ENCODE data around the gene GSG1L.

GSG1L gene

DNA sequence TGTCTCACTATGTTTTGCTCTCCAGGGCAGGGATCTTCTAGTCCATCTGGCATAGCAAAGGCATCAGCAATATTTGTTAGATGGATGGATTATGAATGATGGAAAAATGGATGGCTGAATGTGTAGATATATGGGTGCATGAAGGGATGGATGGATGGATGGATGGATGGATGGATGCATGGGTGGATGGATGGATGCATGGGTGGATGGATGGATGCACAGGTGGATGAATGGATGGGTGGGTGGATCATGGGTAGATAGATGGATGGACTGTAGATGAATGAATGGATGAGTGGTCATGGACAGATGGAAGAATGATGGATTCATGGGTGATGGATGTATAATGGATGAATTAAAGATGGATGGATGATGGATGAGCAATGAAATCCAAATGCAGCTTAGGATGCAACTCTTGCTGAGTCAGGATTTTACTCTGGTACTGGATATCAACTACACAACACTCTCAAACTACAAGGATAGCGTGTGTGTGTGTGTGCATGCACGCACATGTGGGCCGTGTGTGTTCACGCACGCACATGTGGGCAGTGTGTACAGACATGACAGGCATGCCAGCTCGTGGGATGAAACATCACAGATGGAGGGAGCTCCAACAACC lies 34.0 kb downstream of the GSG1L start:
- DNase-seq (ENCODE audit: extremely low read depth in 1 of 2, low read depth in 1 of 2), result no peak

- no peak for DNase-seq (ENCODE audit: extremely low read depth in 1 of 2, low read depth in 1 of 2)
These were observed 36.5 kb downstream of the GSG1L start for GRCh38 chr16:28027055-28027454.

- no peak for DNase-seq (ENCODE audit: extremely low read depth in 1 of 2, low read depth in 1 of 2)
These were observed 37.9 kb downstream of the GSG1L start for GRCh38 chr16:28025631-28026030.

DNA sequence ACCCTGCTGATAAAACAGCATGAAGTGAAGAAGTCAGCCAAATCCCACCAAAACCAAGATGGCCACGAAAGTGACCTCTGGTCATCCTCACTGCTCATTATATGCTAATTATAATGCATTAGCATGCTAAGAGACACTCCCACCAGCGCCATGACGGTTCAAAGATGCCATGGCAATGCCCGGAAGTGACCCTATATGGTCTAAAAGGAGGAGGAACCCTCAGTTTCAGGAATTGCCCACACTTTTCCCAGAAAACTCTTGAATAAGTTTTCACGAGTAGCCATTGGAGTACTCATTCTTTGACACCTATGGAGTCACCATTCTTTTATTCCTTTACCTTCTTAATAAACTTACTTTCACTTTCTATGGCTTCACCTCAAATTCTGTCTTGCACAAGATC lies 44.3 kb downstream of the GSG1L start:
- no peak for DNase-seq (ENCODE audit: extremely low read depth in 1 of 2, low read depth in 1 of 2)

- DNase-seq (ENCODE audit: extremely low read depth in 1 of 2, low read depth in 1 of 2), result no peak
These were observed 48.7 kb downstream of the GSG1L start for GRCh38 chr16:28014851-28015250.

DNA sequence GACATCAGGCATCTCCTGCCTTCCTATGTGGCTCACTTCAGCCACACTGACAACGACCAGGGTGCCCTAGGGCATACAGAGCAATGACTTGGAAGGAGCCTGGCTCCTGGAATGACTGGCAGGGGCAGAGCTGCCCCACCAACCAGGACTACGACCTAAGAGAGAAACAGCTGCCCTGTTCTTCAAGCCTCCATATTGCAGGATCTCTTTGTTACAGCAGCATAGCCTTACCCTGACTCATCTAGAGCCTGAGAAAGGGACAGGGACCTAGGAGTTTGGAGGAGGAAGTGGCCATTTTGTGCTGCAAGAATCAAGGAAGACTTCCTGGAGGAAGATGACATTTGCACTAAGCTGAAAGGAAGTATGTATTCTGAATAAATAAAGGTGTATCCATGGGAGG lies 49.6 kb downstream of the GSG1L start:
- DNase-seq (ENCODE audit: extremely low read depth in 1 of 2, low read depth in 1 of 2), result no peak

- DNase-seq (ENCODE audit: extremely low read depth in 1 of 2, low read depth in 1 of 2), result no peak
These were observed 50.1 kb downstream of the GSG1L start for GRCh38 chr16:28013392-28013791.

DNA sequence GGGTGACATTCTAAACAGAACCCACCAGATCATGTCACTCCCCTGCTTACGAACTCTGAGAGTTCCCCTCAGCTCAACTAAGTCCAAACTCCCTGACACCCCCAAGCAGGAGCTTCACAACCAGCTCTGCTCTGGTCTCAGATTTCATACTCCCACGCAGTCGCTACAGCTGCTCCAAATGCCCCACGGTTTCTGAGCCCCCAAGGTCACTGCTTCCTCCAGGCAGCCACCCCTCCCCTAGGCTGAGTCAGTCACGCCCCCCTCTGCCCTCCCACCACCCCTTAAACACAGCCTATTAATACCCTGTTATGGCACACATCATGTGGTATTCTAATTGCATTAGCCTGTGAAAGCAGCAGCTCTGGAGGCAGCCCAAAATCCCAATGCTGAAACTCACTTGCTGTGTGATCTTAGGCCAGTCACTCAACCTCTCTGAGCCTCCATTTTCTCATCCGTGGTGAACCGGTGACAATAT lies 51.5 kb downstream of the GSG1L start:
- DNase-seq (ENCODE audit: extremely low read depth in 1 of 2, low read depth in 1 of 2), result no peak

- no peak for DNase-seq (ENCODE audit: extremely low read depth in 1 of 2, low read depth in 1 of 2)
These were observed 52.3 kb downstream of the GSG1L start for GRCh38 chr16:28011223-28011622.

- no peak for DNase-seq (ENCODE audit: extremely low read depth in 1 of 2, low read depth in 1 of 2)
These were observed 52.8 kb downstream of the GSG1L start for GRCh38 chr16:28010671-28011070.

GRCh38 chr16:28009586-28010373 lies 53.7 kb downstream of the GSG1L start:
- no peak for DNase-seq (ENCODE audit: extremely low read depth in 1 of 2, low read depth in 1 of 2)

DNA sequence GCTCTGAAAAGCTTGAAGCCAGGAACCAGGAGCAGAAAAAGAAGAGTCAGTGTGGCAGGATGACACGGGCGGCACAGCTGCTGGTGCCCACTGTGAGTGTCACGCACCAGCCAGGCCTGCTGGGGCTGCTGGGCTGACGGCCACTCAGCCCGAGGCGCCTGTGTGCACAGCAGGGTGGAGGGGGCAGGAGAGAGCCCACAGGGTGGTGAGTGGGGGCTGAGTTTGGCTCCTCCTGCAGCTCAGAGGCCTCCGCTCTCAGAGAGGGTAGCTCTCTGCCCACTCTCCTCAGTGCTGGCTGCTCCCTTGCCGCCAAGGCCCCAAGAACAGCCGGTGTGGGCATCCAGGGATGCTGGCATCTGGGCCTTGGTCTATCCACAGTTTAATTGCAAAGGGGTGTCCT lies 59.6 kb downstream of the GSG1L start:
- no peak for DNase-seq (ENCODE audit: extremely low read depth in 1 of 2, low read depth in 1 of 2)

GRCh38 chr16:28003021-28003865 lies 60.3 kb downstream of the GSG1L start:
- no peak for DNase-seq (ENCODE audit: extremely low read depth in 1 of 2, low read depth in 1 of 2)

DNA sequence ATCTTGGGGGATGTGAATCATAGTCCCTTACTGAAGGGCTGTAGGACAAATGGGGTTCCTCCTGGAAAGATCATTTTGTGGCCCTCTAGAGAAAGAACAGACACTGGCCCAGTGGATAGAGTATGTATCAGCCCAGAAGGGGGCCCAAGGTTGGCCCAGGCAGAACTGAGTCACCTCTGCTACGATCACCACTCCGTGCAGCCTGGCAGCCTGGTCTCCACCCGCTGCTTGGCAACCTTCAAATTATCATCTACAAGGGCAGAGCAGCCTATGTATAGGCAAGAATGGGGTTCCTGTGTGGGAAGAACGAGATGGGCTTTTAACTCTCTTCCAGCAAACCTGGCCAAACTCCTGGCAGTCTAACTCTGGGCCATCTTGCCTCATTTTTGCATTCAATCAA lies 61.9 kb downstream of the GSG1L start:
- no peak for DNase-seq (ENCODE audit: extremely low read depth in 1 of 2, low read depth in 1 of 2)

DNA sequence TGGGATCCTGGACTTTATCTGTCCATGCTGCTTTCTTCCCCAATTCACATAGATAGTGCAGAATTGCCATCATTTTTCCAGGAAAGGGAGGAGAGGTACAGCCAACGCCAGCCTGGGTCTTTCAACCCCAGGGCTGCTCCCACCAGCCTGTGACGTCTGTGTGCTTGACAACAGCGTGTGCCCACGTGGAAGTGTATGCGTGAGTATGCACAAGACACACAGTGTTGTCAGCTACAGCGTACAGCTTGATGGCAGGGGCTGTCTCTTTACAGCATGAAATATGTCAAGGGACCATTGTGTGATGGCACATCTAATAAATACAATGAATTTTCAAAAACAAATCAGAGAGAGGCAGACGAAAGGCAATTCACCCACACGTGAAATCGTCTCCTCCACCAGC lies 62.3 kb downstream of the GSG1L start:
- no peak for DNase-seq (ENCODE audit: extremely low read depth in 1 of 2, low read depth in 1 of 2)

DNA sequence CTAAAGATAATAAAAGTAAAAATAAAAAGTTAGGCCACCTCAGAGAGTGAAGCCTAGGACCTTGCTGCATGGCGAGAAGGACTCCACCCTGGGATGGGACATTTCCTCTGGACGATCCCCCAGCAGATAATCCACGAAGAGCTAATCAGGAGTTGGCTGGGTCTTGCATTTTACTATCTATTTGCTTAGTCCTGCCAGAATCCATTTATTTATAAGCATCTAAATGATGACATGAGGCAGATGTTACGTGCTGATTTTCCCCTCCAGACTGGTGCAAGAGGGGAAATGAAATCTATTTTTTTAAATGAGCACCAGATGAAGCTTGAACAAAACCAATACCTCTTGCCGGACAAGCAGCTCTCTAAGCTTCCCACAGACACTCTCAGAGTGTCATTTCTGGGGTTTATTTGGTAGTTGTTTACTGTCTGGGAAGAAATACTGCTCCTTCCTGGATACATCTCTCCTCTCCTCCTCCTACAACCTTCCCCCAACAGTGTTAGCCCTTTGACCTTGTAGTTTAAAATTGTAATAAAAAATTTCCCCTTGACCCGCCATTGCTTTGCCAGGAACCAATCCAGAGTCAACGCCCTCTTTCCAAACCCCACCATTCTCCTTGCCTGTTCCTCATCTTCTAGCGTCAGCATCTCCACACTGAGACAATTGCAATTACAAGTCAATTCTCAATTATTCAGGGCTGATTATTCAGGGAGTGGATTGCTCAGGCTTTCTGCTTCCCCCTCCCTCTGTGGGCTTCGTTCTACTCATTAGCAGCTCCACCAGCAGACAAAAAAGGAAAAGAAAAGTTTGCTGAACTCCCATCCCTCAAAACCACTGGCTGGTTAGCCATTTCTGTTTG lies 63.0 kb downstream of the GSG1L start:
- DNase-seq (ENCODE audit: extremely low read depth in 1 of 2, low read depth in 1 of 2), result no peak

- DNase-seq (ENCODE audit: extremely low read depth in 1 of 2, low read depth in 1 of 2), result no peak
These were observed 63.8 kb downstream of the GSG1L start for GRCh38 chr16:27999687-28000086.

DNA sequence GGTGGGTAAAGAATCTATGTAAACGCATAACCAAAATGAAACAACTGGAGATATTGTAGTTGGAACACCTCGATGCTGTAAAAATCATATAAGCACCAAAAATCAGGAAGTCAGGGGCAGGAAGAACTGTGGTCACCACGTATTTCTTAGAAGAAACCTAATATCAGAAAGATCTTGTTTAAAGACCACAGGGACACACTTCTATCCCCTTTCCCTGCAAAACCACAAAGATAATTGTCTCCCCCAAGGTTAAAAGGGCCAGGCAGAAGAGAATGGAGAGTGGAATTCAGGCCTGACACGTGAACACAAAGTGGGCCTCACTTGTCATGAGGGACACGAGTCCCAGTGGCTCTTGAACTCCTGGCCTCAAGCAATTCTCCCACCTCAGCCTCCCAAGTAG lies 68.1 kb downstream of the GSG1L start:
- DNase-seq (ENCODE audit: extremely low read depth in 1 of 2, low read depth in 1 of 2), result no peak

GRCh38 chr16:27994686-27995085 lies 68.8 kb downstream of the GSG1L start:
- DNase-seq (ENCODE audit: extremely low read depth in 1 of 2, low read depth in 1 of 2), result no peak

DNA sequence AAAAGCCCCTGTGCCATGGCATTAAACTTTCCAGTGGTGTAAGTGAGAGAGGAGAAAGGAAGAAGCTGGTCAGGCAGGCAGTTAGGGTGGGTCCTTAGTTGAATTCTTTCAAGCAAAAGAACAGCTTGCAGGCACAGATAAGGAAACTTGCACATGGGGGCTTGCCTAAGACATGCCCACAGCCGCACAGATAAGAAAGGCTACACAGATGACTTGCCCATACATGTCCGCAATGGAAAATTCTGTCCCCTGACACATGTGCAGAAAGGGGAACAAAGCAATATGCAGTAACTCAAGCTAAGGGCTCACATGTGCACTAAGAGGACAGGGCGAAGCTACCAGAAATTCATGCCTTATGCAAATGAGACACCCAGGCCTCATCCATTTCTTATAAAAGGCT lies 69.9 kb downstream of the GSG1L start:
- no peak for DNase-seq (ENCODE audit: extremely low read depth in 1 of 2, low read depth in 1 of 2)

DNA sequence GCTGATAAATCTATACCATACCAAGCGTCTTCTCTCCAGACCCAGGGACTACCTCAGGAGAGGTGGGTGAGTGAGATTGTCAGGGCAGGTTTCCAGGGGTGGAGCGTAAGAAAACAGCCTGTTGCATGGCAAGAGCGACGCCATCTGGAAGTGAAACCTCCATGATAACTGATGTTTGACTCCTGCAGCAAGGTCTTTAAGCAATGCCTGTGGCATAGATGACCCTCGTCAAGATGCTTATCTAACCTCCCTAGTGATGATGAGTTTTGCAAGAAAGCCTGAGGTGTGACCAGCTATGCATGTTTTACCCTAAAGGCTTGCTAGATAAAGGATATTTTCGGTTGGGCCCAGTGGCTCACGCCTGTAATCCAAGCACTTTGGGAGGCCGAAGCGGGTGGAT lies 71.6 kb downstream of the GSG1L start:
- DNase-seq (ENCODE audit: extremely low read depth in 1 of 2, low read depth in 1 of 2), result no peak
